Panc1 (cell line): ENCODE measurements around the gene DOK7. TPM values are rescaled to one million over a fixed set of nuclear protein-coding genes. Genes with fewer than 3 reads are reported as not detected.

Experiments
- ATAC-seq: fragments of 200-7000 bp; cut with Tn5 transposase; 2 replicates; pipeline ENCODE4 v1.9.1; 2020; ENCODE audit warnings: mild to moderate bottlenecking, moderate library complexity
- BruUV-seq: library from RNA; stranded (reverse); fragments of 400-500 nt; replicated peaks from 2 replicates; lab custom pipeline; 2021; lab: Mats Ljungman, UMichigan
- CTCF ChIA-PET: fragments of 300-600 bp; sonication (Branson Sonifier 250); formaldehyde crosslinking; loops from one replicate; lab custom pipeline; 2022; ENCODE audit warnings: antibody characterized with exemption; lab: Charles Lee
- POLR2A ChIA-PET: fragments of 300-600 bp; sonication (Branson Sonifier 250); formaldehyde crosslinking; loops from one replicate; lab custom pipeline; 2022; ENCODE audit warnings: antibody characterized with exemption; lab: Charles Lee
- DNase-seq: peaks from one replicate; pipeline ENCODE4 v3.0.0-alpha.2; 2010; ENCODE audit warnings: low read depth, low spot score
- H3K27ac ChIP-seq: 2 replicates; pipeline ENCODE4 v1.5.1; 2011; ENCODE audit warnings: mild to moderate bottlenecking, low read length, inconsistent platforms
- H3K27me3 ChIP-seq: fragments of 200-500 bp; sonication (Bioruptor generic); 2 replicates; pipeline ENCODE4 v1.6.0; 2014; ENCODE audit warnings: low read length, inconsistent platforms; ENCODE audit not compliant: control insufficient read depth, insufficient read depth
- H3K36me3 ChIP-seq: fragments of 200-500 bp; sonication (Bioruptor generic); 2 replicates; pipeline ENCODE4 v1.5.1; 2014; ENCODE audit warnings: inconsistent platforms, mild to moderate bottlenecking, low read length, moderate library complexity; ENCODE audit not compliant: control insufficient read depth, insufficient read depth
- H3K4me1 ChIP-seq: 2 replicates; pipeline ENCODE4 v1.5.1; 2011; ENCODE audit warnings: inconsistent platforms, mild to moderate bottlenecking, low read length, moderate library complexity; ENCODE audit not compliant: control insufficient read depth, insufficient read depth
- H3K4me3 ChIP-seq, 2 experiments: 2 replicates each; pipeline ENCODE4 v1.5.1; 2011 to 2012; ENCODE audit warnings: low read depth in 2 of 2, low read length in 2 of 2, mild to moderate bottlenecking in 2 of 2, inconsistent platforms in 1 of 2, moderate library complexity in 1 of 2
- H3K9me3 ChIP-seq: fragments of 200-500 bp; sonication (Bioruptor generic); 2 replicates; pipeline ENCODE4 v1.5.1; 2014; ENCODE audit warnings: low read depth, mild to moderate bottlenecking, inconsistent platforms, low read length, moderate library complexity; ENCODE audit not compliant: control insufficient read depth, insufficient read depth
- POLR2AphosphoS5 ChIP-seq: IDR thresholded peaks from 2 replicates; pipeline ENCODE4 v1.6.1; 2012; ENCODE audit warnings: mild to moderate bottlenecking, low read depth, low read length, moderate library complexity
- SIN3A ChIP-seq: IDR thresholded peaks from 2 replicates; pipeline ENCODE4 v1.6.1; 2012; ENCODE audit warnings: low read depth, mild to moderate bottlenecking, low read length, moderate library complexity, borderline replicate concordance; ENCODE audit not compliant: insufficient read depth
- TCF7L2 ChIP-seq: IDR thresholded peaks from 2 replicates; pipeline ENCODE4 v1.6.1; 2011; ENCODE audit warnings: mild to moderate bottlenecking, low read depth, low read length, inconsistent platforms
- in situ Hi-C: cut with HindIII; loops from 2 replicates; pipeline ENCODE4 v1.10.0; 2016; ENCODE audit warnings: low sequenced_read_pairs, low pct_unique_long_range_greater_than_20kb
- intact Hi-C: fragments of 100-400 bp; cut with micrococcal nuclease; formaldehyde crosslinking; loops from one replicate; pipeline ENCODE4 v1.10.0; 2022; ENCODE audit not compliant: unreplicated experiment
- total RNA-seq: library from RNA; stranded (reverse); gene quantifications from one replicate; pipeline ENCODE4 v1.2.1, GENCODE V29; 2021; ENCODE audit not compliant: unreplicated experiment
- TF ChIP-seq, protein P1 (sequence below): fragments of 450-650 bp; IDR thresholded peaks from 2 replicates; pipeline ENCODE4 v1.5.1; 2017; ENCODE audit warnings: mild to moderate bottlenecking
- TF ChIP-seq, protein P2 (sequence below), 2 experiments: IDR thresholded peaks; 2 replicates each; pipeline ENCODE4 v1.6.1; 2011 to 2012; ENCODE audit warnings: low read depth in 2 of 2, control low read depth in 1 of 2, low read length in 1 of 2, mild to moderate bottlenecking in 1 of 2, moderate library complexity in 1 of 2; ENCODE audit not compliant: insufficient read depth in 1 of 2

The DOK7 gene
- total RNA-seq, 1 experiment from 2014 or later = 2.4 TPM

DNA sequence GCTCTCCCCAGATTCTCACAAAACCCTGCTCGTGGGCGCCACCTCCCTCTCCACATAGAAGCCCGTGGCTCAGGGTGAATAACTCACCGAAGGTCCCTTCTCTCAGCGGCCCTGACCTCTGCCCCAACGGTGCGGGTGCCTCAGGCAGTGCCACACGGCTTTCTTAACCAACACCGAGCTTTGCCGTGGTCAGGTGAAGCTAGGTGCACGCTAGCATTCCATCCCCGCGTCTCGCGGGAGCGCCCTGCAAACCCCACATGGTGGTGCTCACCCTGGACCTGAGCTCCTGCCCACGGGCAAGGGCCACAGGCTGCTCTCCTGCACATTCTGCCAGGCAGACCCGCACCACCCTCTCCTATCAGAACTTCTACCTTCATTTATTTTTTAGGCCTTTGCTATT is 50.7 kb downstream of the DOK7 start:
- ChIA-PET CTCF (no interaction called here), POLR2A (no interaction called here)
- Histone ChIP-seq H3K27ac (no peak overlapping the region), H3K4me3 (no peak overlapping the region), H3K36me3 (no peaks in the 10 kb centered on the region), H3K9me3 (no peaks in the 10 kb centered on the region), H3K27me3 (no peaks in the 10 kb centered on the region), H3K4me1 (no peaks in the 10 kb centered on the region)
- intact Hi-C loops = no loop called here
- DNase-seq = no peak
- ATAC-seq = no peak
- BruUV-seq = no TSS peak
- TF ChIP-seq POLR2AphosphoS5 = no peak
- TF ChIP-seq, protein P1, sequence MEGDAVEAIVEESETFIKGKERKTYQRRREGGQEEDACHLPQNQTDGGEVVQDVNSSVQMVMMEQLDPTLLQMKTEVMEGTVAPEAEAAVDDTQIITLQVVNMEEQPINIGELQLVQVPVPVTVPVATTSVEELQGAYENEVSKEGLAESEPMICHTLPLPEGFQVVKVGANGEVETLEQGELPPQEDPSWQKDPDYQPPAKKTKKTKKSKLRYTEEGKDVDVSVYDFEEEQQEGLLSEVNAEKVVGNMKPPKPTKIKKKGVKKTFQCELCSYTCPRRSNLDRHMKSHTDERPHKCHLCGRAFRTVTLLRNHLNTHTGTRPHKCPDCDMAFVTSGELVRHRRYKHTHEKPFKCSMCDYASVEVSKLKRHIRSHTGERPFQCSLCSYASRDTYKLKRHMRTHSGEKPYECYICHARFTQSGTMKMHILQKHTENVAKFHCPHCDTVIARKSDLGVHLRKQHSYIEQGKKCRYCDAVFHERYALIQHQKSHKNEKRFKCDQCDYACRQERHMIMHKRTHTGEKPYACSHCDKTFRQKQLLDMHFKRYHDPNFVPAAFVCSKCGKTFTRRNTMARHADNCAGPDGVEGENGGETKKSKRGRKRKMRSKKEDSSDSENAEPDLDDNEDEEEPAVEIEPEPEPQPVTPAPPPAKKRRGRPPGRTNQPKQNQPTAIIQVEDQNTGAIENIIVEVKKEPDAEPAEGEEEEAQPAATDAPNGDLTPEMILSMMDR = no peak
- TF ChIP-seq TCF7L2 = no peak
- TF ChIP-seq, protein P2, sequence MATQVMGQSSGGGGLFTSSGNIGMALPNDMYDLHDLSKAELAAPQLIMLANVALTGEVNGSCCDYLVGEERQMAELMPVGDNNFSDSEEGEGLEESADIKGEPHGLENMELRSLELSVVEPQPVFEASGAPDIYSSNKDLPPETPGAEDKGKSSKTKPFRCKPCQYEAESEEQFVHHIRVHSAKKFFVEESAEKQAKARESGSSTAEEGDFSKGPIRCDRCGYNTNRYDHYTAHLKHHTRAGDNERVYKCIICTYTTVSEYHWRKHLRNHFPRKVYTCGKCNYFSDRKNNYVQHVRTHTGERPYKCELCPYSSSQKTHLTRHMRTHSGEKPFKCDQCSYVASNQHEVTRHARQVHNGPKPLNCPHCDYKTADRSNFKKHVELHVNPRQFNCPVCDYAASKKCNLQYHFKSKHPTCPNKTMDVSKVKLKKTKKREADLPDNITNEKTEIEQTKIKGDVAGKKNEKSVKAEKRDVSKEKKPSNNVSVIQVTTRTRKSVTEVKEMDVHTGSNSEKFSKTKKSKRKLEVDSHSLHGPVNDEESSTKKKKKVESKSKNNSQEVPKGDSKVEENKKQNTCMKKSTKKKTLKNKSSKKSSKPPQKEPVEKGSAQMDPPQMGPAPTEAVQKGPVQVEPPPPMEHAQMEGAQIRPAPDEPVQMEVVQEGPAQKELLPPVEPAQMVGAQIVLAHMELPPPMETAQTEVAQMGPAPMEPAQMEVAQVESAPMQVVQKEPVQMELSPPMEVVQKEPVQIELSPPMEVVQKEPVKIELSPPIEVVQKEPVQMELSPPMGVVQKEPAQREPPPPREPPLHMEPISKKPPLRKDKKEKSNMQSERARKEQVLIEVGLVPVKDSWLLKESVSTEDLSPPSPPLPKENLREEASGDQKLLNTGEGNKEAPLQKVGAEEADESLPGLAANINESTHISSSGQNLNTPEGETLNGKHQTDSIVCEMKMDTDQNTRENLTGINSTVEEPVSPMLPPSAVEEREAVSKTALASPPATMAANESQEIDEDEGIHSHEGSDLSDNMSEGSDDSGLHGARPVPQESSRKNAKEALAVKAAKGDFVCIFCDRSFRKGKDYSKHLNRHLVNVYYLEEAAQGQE (IDR thresholded peaks at IDR 0.05; ENCODE audit: insufficient read depth in 1 of 2, low read depth in 2 of 2, low read length in 1 of 2) = no peak
- TF ChIP-seq SIN3A = no peak
- in situ Hi-C loops = no loop called here

DNA sequence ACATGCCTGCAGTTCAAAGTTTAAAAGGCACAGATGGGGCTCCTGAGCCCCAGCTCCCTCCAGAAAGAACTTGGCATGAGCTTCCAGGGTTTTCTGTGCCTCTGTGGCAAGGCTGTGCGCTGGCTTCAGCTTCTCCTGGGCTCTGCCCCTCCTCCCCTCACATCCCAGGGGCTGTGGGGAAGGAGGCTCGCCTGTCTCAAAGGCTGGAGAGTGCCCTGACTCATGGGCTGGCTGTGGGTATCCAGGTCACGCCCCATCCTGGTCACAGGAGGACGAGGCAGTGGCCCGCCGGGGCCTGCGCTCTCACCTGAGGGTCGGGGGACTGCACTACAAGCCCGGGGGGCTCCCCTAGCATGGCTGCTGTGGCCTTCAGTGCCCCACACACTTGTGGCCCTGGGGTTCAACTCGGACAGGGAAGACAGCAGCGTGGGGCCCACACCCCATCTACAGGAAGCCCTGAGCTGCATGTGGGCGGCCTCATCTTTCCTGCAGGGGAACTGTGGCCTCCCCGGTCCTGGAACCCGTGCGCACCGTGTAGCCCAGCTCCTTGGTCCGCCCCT is 51.2 kb downstream of the DOK7 start:
- intact Hi-C loops (no loop called here), in situ Hi-C loops (no loop called here)
- no peak overlapping the region for H3K4me3 ChIP-seq
- no peaks in the 10 kb centered on the region for H3K36me3 ChIP-seq
- no peaks in the 10 kb centered on the region for H3K27me3 ChIP-seq
- POLR2A ChIA-PET = no interaction called here
- no TSS peak for BruUV-seq
- DNase-seq (no peak), ATAC-seq (no peak)
- no peaks in the 10 kb centered on the region for H3K4me1 ChIP-seq
- no peaks in the 10 kb centered on the region for H3K9me3 ChIP-seq
- TF ChIP-seq SIN3A (no peak), POLR2AphosphoS5 (no peak), TCF7L2 (no peak)
- TF ChIP-seq, protein P2 (IDR thresholded peaks at IDR 0.05; ENCODE audit: insufficient read depth in 1 of 2, low read depth in 2 of 2, low read length in 1 of 2) = no peak
- TF ChIP-seq, protein P1 = no peak
- CTCF ChIA-PET = no interaction called here
- H3K27ac ChIP-seq = no peak overlapping the region
